ENCODE results near the gene PTPRR. TPM values are rescaled to one million over a fixed set of nuclear protein-coding genes. Genes with fewer than 3 reads are reported as not detected.
A peak's percentile ranks its signal among the peaks of the same experiment; 100 is the strongest.

PTPRR gene
- total RNA-seq, 4 donors from 2014 or later, result 0.12 to 0.67 (median 0.45) TPM

GRCh38 chr12:70590549-70591226 is 329.9 kb downstream of the PTPRR start:
- no peak for ATAC-seq
- TF ChIP-seq, protein P1, sequence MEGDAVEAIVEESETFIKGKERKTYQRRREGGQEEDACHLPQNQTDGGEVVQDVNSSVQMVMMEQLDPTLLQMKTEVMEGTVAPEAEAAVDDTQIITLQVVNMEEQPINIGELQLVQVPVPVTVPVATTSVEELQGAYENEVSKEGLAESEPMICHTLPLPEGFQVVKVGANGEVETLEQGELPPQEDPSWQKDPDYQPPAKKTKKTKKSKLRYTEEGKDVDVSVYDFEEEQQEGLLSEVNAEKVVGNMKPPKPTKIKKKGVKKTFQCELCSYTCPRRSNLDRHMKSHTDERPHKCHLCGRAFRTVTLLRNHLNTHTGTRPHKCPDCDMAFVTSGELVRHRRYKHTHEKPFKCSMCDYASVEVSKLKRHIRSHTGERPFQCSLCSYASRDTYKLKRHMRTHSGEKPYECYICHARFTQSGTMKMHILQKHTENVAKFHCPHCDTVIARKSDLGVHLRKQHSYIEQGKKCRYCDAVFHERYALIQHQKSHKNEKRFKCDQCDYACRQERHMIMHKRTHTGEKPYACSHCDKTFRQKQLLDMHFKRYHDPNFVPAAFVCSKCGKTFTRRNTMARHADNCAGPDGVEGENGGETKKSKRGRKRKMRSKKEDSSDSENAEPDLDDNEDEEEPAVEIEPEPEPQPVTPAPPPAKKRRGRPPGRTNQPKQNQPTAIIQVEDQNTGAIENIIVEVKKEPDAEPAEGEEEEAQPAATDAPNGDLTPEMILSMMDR (IDR thresholded peaks at IDR 0.05), result no peak
- no peak for TF ChIP-seq POLR2AphosphoS5 (IDR thresholded peaks at IDR 0.05)
- no peak for TF ChIP-seq EP300 (IDR thresholded peaks at IDR 0.05)
- no peak for TF ChIP-seq POLR2A (IDR thresholded peaks at IDR 0.05)
- Histone ChIP-seq H3K27me3 (peaks cover 12% of the 10 kb centered on the region), H3K4me1 (no peaks in the 10 kb centered on the region), H3K27ac (no peak overlapping the region), H3K9me3 (peaks cover 0 to under 1% (median 0%) of the 10 kb centered on the region in 3 donors), H3K36me3 (no peaks in the 10 kb centered on the region), H3K4me3 (no peak overlapping the region)
- WGBS, 2 donors (ENCODE audit: low coverage in 1 of 2), result 69 to 70% methylated on average over 4 of the region's 4 CpGs

- H3K4me1 ChIP-seq, result no peaks in the 10 kb centered on the region
- H3K9me3 ChIP-seq, result peaks cover 0 to 7% (median 0%) of the 10 kb centered on the region in 3 donors
- no peak overlapping the region for H3K27ac ChIP-seq
- H3K36me3 ChIP-seq, result no peaks in the 10 kb centered on the region
- H3K4me3 ChIP-seq, result no peak overlapping the region
- 33 to 62% methylated on average over 3 to 6 of the region's 6 CpGs for WGBS, 2 donors (ENCODE audit: low coverage in 1 of 2)
- no peak for ATAC-seq
- no peak for TF ChIP-seq EP300 (IDR thresholded peaks at IDR 0.05)
- TF ChIP-seq, protein P1 (IDR thresholded peaks at IDR 0.05), result peak; percentile 50 to 77 (median 64)
- H3K27me3 ChIP-seq, result peaks cover 12% of the 10 kb centered on the region
Measured at GRCh38 chr12:70590051-70590450, 330.5 kb downstream of the PTPRR start.

Small RNA genes within 50 kb of the gene (small RNA-seq; reads per million reads assigned to genes)
- gene RF00019, result 0 reads per million in 4 donors

Other genes starting within 250 kb of the PTPRR start
- gene TSPAN8, start 237.3 kb upstream of the PTPRR start, total RNA-seq, result 1 to 10 TPM in 3 of 4 donors, under 1 TPM in 1; 0.81 to 5.9 (median 3.3) TPM

Data from gastroesophageal sphincter (tissue), 4 donors.